GM21360 (cell line): Measurements from ENCODE around the gene HS3ST3B1.
A peak's percentile ranks its signal among the peaks of the same experiment; 100 is the strongest.

Experiments
- ATAC-seq: cut with Tn5 transposase; IDR thresholded peaks from one replicate; pipeline ENCODE4 v1.9.1; 2021; ENCODE audit warnings: mild to moderate bottlenecking, moderate library complexity; ENCODE audit not compliant: unreplicated experiment

Gene HS3ST3B1

DNA sequence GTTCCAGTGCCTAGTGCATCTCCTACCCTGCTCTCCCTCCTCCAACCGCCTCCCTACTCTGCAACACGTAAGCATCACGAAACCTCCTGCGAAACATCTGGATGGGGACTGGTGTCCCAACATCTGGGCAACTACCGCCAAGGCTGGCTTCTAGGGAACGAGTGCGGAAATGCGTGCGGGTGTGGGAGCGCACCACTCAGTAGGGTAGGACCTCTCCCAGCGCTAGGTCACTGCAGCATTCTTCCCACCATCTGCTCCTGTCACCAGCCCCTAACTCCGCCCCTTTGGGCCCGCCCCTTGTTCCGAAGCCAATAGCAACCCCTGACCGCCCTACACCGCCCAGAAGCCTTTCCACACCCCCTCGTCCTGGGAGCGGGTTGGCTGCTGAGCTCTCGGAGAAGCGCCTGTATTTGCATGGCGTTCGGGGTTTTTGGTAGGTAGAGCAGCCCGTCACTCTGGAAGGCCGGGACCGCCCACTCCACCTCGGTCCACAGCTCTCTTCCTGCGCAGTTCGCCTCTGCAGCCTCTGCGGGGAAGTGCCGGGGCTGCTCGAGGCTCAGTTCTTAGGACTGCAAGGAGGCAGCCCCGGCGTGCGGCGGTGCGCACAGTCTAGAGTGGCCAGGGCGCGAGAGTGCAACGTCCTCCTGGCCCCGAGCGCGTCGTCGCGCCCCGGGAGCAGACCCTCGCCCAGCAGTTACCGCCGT is at the start of gene HS3ST3B1:
Gene HS3ST3B1, plus strand, starts transcription at position 507 of the 704 bp plus-strand sequence. CDS start 438 bp downstream, outside the sequence.
- peak; percentile 88 for ATAC-seq

- no peak for ATAC-seq
Measured at GRCh38 chr17:14261406-14261805, 39.5 kb upstream of the HS3ST3B1 start.

DNA sequence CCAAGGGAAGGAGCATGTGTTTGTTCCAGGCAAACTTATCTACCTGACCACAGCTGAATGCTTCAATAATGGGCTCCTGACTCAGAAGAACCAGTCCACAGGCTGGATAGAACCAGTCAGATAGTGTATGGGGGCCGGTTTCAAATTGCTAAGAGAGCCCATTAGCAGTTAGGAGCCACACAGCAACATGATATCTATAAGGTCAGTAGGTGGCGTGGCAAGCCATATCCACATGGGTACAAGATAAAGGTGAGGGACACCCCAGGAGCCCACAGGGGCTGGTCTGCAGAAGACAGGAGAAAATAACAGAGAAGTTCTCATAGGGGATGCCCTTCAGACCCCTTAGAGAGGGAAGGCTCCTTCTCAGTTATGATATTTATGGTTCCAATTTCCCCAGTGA is 32.6 kb upstream of the HS3ST3B1 start:
- no peak for ATAC-seq

DNA sequence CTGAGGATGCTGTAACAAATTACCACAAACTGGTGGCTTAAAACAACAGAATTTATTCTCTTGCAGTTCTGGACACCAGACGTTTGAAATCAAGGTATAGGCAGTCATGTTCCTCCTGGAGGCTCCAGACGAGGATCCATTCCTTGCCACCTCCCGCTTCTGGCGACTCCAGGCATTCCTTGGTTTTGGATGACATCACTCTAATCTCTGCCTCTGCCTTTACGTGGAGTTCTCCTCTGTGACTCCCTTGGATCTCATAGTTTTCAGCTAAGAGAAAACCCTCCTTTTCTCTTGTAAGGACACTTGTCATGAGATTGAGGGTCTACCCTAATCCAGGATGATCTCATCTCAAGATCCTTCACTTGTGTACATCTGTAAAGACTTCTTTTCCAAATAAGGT is 31.4 kb upstream of the HS3ST3B1 start:
- ATAC-seq: no peak

DNA sequence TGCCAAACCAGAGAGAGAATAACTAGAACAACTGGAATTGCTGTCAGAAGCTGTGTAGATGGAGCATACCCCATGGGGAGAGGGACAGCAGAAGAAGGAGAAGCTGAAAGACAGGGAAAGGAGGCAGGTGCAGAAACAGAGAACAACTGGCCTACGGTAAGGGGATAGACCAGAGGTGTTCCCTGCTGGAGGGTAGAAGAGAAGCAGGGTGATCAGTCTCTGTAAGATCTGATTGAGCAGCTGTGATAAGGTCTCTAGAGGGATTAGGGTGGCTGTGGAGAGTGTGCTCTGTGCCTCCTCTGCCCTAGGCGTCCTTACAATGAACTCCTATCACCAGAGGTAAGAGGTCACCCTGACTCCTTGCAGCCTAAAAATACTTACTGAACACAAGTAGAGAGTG is 30.4 kb upstream of the HS3ST3B1 start:
- ATAC-seq: no peak

GRCh38 chr17:14276535-14277250 is 24.2 kb upstream of the HS3ST3B1 start:
- no peak for ATAC-seq

GRCh38 chr17:14281530-14281929 is 19.4 kb upstream of the HS3ST3B1 start:
- ATAC-seq: no peak

GRCh38 chr17:14282726-14283125 is 18.2 kb upstream of the HS3ST3B1 start:
- no peak for ATAC-seq

- ATAC-seq: no peak
Measured at GRCh38 chr17:14289162-14289561, 11.7 kb upstream of the HS3ST3B1 start.

DNA sequence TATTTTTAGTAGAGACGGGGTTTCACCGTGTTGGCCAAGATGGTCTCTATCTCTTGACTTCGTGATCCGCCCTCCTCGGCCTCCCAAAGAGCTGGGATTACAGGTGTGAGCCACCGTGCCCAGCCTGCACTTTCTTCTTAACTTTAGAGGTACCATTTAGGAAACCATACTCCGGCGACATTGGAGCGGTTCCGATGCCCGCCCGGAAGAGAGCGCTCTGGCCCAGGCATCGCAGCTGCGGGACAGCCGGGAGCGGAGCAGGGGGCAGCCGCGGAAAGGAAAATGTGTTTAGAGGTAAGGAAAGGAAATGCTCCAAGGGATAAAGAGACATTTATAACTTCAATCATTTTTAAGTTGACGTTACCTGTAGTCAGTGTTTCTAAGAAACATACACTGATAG is 6.0 kb upstream of the HS3ST3B1 start:
- ATAC-seq: no peak

- ATAC-seq: no peak
Measured at GRCh38 chr17:14295676-14296075, 5.2 kb upstream of the HS3ST3B1 start.

DNA sequence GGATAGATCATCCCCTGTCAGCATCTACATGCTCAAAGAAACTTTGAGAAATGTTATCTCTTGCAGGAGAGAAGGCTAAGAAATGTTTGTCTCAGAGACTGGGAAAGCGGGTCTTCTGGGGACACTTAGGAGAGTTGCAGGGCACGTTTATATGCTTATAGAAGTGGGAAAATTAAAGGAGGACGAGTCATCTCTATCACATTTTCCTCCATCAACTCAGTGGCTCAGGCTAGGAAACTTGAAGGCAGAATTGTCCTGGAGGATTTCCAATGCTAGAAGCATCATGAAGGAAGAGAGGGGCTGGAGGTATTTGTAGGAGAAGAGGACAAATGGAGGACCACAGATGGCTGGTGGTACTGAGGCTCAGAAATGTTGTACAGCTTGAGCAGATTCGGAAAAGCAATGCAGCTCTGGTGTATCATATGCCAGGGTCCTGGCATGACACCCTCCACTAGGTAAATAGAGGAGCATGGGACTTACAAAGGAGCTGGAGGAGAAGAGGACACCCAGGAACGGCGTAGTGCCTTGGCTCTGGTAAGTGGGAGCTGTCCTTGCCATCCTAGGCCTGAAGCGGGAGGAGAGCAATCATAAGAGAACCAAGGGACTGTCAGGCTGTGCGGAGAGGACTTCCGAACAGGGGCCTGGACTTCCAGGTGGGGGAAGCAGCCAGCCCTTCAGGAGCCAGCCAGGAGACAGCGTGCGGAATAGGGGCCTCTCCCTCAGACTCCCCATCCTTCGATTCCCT is 4.5 kb upstream of the HS3ST3B1 start:
- ATAC-seq: no peak

DNA sequence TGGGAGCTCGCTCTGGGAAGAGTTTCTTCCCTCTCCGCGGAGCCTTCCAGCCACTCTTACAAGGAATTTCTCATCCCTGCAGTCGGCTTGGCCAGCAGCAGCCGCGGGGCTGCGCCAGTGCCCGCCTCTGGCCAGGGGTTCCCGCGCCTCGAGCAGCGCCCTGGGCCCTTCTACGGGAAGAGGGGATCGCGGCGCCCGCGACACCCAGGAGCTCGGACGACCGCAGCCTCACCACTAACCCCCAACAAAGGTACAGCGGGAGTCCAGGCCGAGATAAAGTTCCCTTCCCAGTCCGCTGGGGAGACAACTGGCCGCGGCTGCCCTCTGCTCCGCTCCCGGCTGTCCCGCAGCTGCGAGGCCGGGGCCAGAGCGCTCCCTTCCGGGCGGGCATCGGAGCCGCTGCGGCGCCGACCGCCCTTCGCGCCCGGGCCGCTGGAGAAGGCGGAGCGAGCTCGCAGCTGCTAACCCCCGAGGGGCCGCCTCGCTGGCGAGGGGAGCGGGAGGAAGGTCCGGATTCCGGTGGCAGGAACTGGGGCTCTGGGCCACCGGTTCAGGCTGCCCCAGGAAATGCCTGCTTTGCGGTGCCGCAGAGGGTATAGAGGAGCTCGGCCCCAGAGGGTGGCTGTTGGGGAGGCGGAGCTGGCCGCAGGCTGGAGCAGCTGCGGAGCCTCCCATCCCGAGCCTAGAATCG is 3.6 kb upstream of the HS3ST3B1 start:
- ATAC-seq: no peak

- no peak for ATAC-seq
Measured at GRCh38 chr17:14298221-14298946, 2.5 kb upstream of the HS3ST3B1 start.

- ATAC-seq: no peak
Measured at GRCh38 chr17:14298947-14299279, 2.0 kb upstream of the HS3ST3B1 start.

DNA sequence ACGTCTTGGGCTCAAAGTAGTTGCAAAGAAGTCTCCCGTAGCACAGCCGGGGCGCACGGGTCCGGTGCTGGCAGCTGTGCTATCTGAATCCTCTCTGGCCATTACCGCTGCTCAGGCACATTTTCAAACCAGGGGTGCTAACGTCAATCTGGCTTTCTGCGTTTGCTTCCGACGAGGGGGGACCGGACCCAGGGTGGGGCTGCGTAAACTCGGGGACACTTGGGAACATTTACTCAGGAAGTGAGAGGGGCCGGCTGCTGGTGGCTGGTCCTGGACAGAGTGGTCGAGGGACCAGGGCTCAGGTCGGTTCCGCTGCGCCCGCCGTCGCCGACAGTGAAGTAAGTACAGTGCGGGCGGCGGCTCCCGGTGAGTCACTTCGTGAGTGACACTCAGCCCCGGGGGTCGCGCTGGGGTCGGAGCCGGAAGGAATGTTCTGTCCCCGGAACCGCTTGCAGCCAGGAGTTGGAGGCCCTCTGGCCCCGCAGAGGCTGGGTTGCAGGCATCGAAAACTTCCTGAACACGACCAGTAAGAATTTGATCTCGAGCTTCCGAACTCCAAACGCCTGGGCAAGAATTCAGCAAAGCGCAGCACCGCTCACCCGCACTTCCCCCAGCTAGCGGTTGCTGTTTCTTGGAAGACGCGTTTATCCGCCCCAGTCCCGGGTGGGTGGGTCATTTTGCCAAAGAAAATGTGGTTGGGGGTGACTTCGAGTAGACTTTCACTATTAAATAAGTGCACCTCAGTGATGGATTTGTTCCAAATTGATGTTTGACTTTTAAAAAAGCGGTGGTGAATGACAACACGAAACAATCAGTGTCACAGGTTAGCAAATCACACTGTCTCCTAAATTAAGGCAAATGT is 1.4 kb upstream of the HS3ST3B1 start:
- ATAC-seq: no peak

GRCh38 chr17:14301279-14302090 is 604 bp downstream of the HS3ST3B1 start:
- peak; percentile 2 for ATAC-seq

DNA sequence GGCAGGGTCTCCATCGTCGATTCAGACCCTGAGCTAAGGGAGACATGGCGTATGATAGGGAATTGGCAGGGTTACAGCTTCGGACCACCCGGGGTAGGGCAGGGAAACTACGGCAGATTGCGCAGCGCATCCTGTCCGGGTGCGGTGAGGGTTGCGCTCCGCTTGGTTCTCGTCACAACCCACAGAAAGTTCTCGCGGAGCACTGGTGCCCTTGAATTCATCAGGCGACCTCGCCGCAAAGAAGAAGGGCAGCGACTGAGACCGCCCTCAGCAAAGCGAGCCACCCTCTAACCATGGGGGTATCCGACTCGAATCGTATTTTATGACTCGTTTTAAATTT is 1.2 kb downstream of the HS3ST3B1 start:
- ATAC-seq: no peak
